H9 (cell line): ENCODE measurements around the gene RUNX1. TPM values are rescaled to one million over a fixed set of nuclear protein-coding genes. Genes with fewer than 3 reads are reported as not detected.

Experiments used
- DNase-seq: peaks from one replicate; pipeline ENCODE4 v3.0.0-alpha.2; 2017
- H2AFZ ChIP-seq: one replicate; pipeline ENCODE4 v1.6.1; 2013; ENCODE audit warnings: mild to moderate bottlenecking, low read length, control low read depth, moderate library complexity
- H2AK5ac ChIP-seq: 2 replicates; pipeline ENCODE4 v1.6.1; 2013; ENCODE audit warnings: low read length, control low read depth, mixed read lengths; ENCODE audit not compliant: insufficient read length
- H2BK120ac ChIP-seq: one replicate; pipeline ENCODE4 v1.6.1; 2013; ENCODE audit warnings: low read depth, mild to moderate bottlenecking, low read length, control low read depth, inconsistent platforms; ENCODE audit not compliant: poor library complexity, severe bottlenecking
- H2BK12ac ChIP-seq: 2 replicates; pipeline ENCODE4 v1.6.1; 2013; ENCODE audit warnings: low read length, control low read depth, mixed read lengths, low read depth; ENCODE audit not compliant: insufficient read length
- H2BK15ac ChIP-seq: 2 replicates; pipeline ENCODE4 v1.6.1; 2013; ENCODE audit warnings: low read depth, low read length, control low read depth
- H2BK20ac ChIP-seq: one replicate; pipeline ENCODE4 v1.6.1; 2013; ENCODE audit warnings: low read depth, mild to moderate bottlenecking, low read length, control low read depth, inconsistent platforms; ENCODE audit not compliant: poor library complexity, severe bottlenecking
- H2BK5ac ChIP-seq: 2 replicates; pipeline ENCODE4 v1.6.1; 2013; ENCODE audit warnings: low read length, control low read depth, mixed read lengths; ENCODE audit not compliant: insufficient read length
- H3K14ac ChIP-seq: 2 replicates; pipeline ENCODE4 v1.6.1; 2013; ENCODE audit warnings: low read length, control low read depth; ENCODE audit not compliant: insufficient read depth
- H3K18ac ChIP-seq: 2 replicates; pipeline ENCODE4 v1.6.1; 2013; ENCODE audit warnings: low read depth, mild to moderate bottlenecking, mixed read lengths, low read length, control low read depth; ENCODE audit not compliant: insufficient read length
- H3K23ac ChIP-seq: 2 replicates; pipeline ENCODE4 v1.6.1; 2013; ENCODE audit warnings: low read length, control low read depth, mixed read lengths, low read depth; ENCODE audit not compliant: insufficient read length
- H3K23me2 ChIP-seq: 2 replicates; pipeline ENCODE4 v1.6.1; 2013; ENCODE audit warnings: low read depth, mild to moderate bottlenecking, mixed read lengths, low read length, control low read depth; ENCODE audit not compliant: insufficient read length, poor library complexity, severe bottlenecking
- H3K27ac ChIP-seq: 2 replicates; pipeline ENCODE4 v1.5.1; 2013; ENCODE audit warnings: low read length, control low read depth, mixed read lengths, low read depth; ENCODE audit not compliant: insufficient read length
- H3K27me3 ChIP-seq: 2 replicates; pipeline ENCODE4 v1.6.1; 2013; ENCODE audit warnings: low read length, control low read depth, inconsistent platforms; ENCODE audit not compliant: insufficient read depth
- H3K4ac ChIP-seq: 2 replicates; pipeline ENCODE4 v1.6.1; 2013; ENCODE audit warnings: low read depth, mild to moderate bottlenecking, control low read depth, inconsistent platforms, low read length, moderate library complexity
- H3K4me1 ChIP-seq: 2 replicates; pipeline ENCODE4 v1.6.1; 2013; ENCODE audit warnings: low read length, control low read depth, inconsistent platforms; ENCODE audit not compliant: insufficient read depth
- H3K4me2 ChIP-seq: 2 replicates; pipeline ENCODE4 v1.6.1; 2013; ENCODE audit warnings: low read length, control low read depth, mixed read lengths; ENCODE audit not compliant: insufficient read length, insufficient read depth
- H3K56ac ChIP-seq: 2 replicates; pipeline ENCODE4 v1.6.1; 2013; ENCODE audit warnings: low read depth, mild to moderate bottlenecking, mixed read lengths, low read length, control low read depth; ENCODE audit not compliant: insufficient read length
- H3K79me1 ChIP-seq: 2 replicates; pipeline ENCODE4 v1.6.1; 2013; ENCODE audit warnings: low read depth, mild to moderate bottlenecking, moderate library complexity, low read length, control low read depth, inconsistent platforms; ENCODE audit not compliant: insufficient read depth, poor library complexity, severe bottlenecking
- H3K79me2 ChIP-seq: 2 replicates; pipeline ENCODE4 v1.6.1; 2013; ENCODE audit warnings: low read length, control low read depth, inconsistent platforms; ENCODE audit not compliant: insufficient read depth
- H3K9ac ChIP-seq: 2 replicates; pipeline ENCODE4 v1.6.1; 2013; ENCODE audit warnings: low read length, control low read depth, mixed read lengths; ENCODE audit not compliant: insufficient read length; ENCODE audit errors: extremely low read depth
- H3K9me3 ChIP-seq: one replicate; pipeline ENCODE4 v1.6.1; 2013; ENCODE audit warnings: low read depth, low read length, inconsistent platforms; ENCODE audit not compliant: control insufficient read depth
- H3T11ph ChIP-seq: one replicate; pipeline ENCODE4 v1.6.1; 2013; ENCODE audit warnings: mild to moderate bottlenecking, low read length, control low read depth, inconsistent platforms
- H4K20me1 ChIP-seq: one replicate; pipeline ENCODE4 v1.6.1; 2013; ENCODE audit not compliant: control insufficient read depth, insufficient read length, insufficient read depth
- H4K5ac ChIP-seq: 2 replicates; pipeline ENCODE4 v1.6.1; 2013; ENCODE audit warnings: low read depth, mild to moderate bottlenecking, mixed read lengths, low read length, control low read depth; ENCODE audit not compliant: insufficient read length
- H4K8ac ChIP-seq: replicated peaks from 2 replicates; pipeline ENCODE4 v1.6.1; 2013; ENCODE audit warnings: low read length, control low read depth, mixed read lengths, low read depth; ENCODE audit not compliant: insufficient read length
- H4K91ac ChIP-seq: 2 replicates; pipeline ENCODE4 v1.6.1; 2013; ENCODE audit warnings: low read depth, mild to moderate bottlenecking, moderate library complexity, mixed read lengths, low read length, control low read depth; ENCODE audit not compliant: insufficient read length
- H3K27ac Mint-ChIP-seq, 3 experiments: 2 replicates in 2 of 3; 3 replicates in 1 of 3; pipeline ENCODE4 v1.8.0; 2020 to 2021; ENCODE audit warnings: mixed read lengths in 3 of 3, mild to moderate bottlenecking in 1 of 3, moderate library complexity in 1 of 3
- H3K27me3 Mint-ChIP-seq: 2 replicates; pipeline ENCODE4 v1.8.0; 2021; ENCODE audit warnings: low read depth, mild to moderate bottlenecking, moderate library complexity, mixed read lengths
- H3K36me3 Mint-ChIP-seq, 3 experiments: 2 replicates in 2 of 3; 3 replicates in 1 of 3; pipeline ENCODE4 v1.8.0; 2020 to 2021; ENCODE audit warnings: low read depth in 3 of 3, mixed read lengths in 3 of 3; ENCODE audit not compliant: insufficient read depth in 1 of 3
- H3K4me1 Mint-ChIP-seq, 2 experiments: 2 replicates each; pipeline ENCODE4 v1.8.0; 2020; ENCODE audit warnings: mixed read lengths in 2 of 2
- H3K4me3 Mint-ChIP-seq, 2 experiments: 2 replicates in 1 of 2; 3 replicates in 1 of 2; pipeline ENCODE4 v1.8.0; 2020 to 2021; ENCODE audit warnings: mild to moderate bottlenecking in 2 of 2, mixed read lengths in 2 of 2, moderate library complexity in 1 of 2
- H3K9me3 Mint-ChIP-seq, 2 experiments: 2 replicates in 1 of 2; 3 replicates in 1 of 2; pipeline ENCODE4 v1.8.0; 2020; ENCODE audit warnings: mild to moderate bottlenecking in 2 of 2, mixed read lengths in 2 of 2, moderate library complexity in 1 of 2
- CTCF ChIP-seq: fragments of 200-600 bp; sonication (generic); conservative IDR thresholded peaks from 3 replicates; pipeline ENCODE4 v1.8.0; 2021; ENCODE audit warnings: antibody characterized with exemption, mild to moderate bottlenecking
- WGBS: extraction: QIAGEN DNeasy Blood & Tissue Kit; methylation state at CpG from one replicate; pipeline ENCODE4 v1.1.7; 2013; ENCODE audit warnings: missing lambda C conversion rate, low lambda C conversion rate, mixed read lengths; ENCODE audit not compliant: insufficient read length; ENCODE audit errors: extremely low coverage; 5-methylcytosine and 5-hydroxymethylcytosine counted together
- total RNA-seq: library from RNA; stranded (reverse); gene quantifications from 2 replicates; pipeline ENCODE4 v1.2.1, GENCODE V29; 2021

RUNX1 gene
- total RNA-seq, 1 experiment from 2014 or later: 0.72 TPM

GRCh38 chr21:34881421-34881820, 167.7 kb downstream of the RUNX1 start:
- Histone ChIP-seq H4K5ac (no peak overlapping the region), H3K27ac (no peak overlapping the region), H3K23ac (no peak overlapping the region), H3K79me2 (no peaks in the 10 kb centered on the region), H3K18ac (no peak overlapping the region), H3K23me2 (peaks cover under 1% of the 10 kb centered on the region), H3K9me3 (no peaks in the 10 kb centered on the region), H4K20me1 (no peaks in the 10 kb centered on the region), H2AK5ac (no peak overlapping the region), H3K56ac (no peak overlapping the region), H2BK15ac (no peak overlapping the region), H3T11ph (no peak overlapping the region), H3K4me2 (no peak overlapping the region), H4K8ac (no peak overlapping the region), H3K79me1 (no peaks in the 10 kb centered on the region), H3K14ac (no peak overlapping the region), H3K4me1 (no peaks in the 10 kb centered on the region), H2BK5ac (no peak overlapping the region), H3K4ac (no peak overlapping the region), H2BK120ac (no peak overlapping the region), H3K9ac (no peak overlapping the region), H3K27me3 (peaks cover 24% of the 10 kb centered on the region), H4K91ac (no peak overlapping the region), H2BK20ac (no peak overlapping the region), H2AFZ (no peak overlapping the region), H2BK12ac (no peak overlapping the region)
- no peak overlapping the region for H3K27ac Mint-ChIP-seq
- peaks cover 15% of the 10 kb centered on the region in 2 experiments for H3K4me1 Mint-ChIP-seq
- no peaks in the 10 kb centered on the region for H3K9me3 Mint-ChIP-seq
- H3K4me3 Mint-ChIP-seq: no peak overlapping the region
- WGBS: no CpG with 5 or more reads among the region's 3 CpGs
- no peaks in the 10 kb centered on the region for H3K36me3 Mint-ChIP-seq
- DNase-seq: no peak
- TF ChIP-seq CTCF: no peak
- H3K27me3 Mint-ChIP-seq: peaks cover 67% of the 10 kb centered on the region
